HFFc6 (cell line): ENCODE data around the gene FYN. TPM values are rescaled to one million over a fixed set of nuclear protein-coding genes. Genes with fewer than 3 reads are reported as not detected.

Experiments used
- DNase-seq: peaks from one replicate; pipeline ENCODE4 v3.0.0-alpha.2; 2018
- H3K27ac Mint-ChIP-seq: 2 replicates; pipeline ENCODE4 v1.8.0; 2020; ENCODE audit warnings: mild to moderate bottlenecking, mixed read lengths
- H3K27me3 Mint-ChIP-seq: 2 replicates; pipeline ENCODE4 v1.8.0; 2021; ENCODE audit warnings: mild to moderate bottlenecking, moderate library complexity, mixed read lengths; ENCODE audit not compliant: insufficient read depth
- H3K36me3 Mint-ChIP-seq: 2 replicates; pipeline ENCODE4 v1.8.0; 2021; ENCODE audit warnings: low read depth, mixed read lengths
- H3K4me1 Mint-ChIP-seq: 2 replicates; pipeline ENCODE4 v1.8.0; 2020; ENCODE audit warnings: low read depth, mixed read lengths
- H3K4me3 Mint-ChIP-seq: 2 replicates; pipeline ENCODE4 v1.8.0; 2020; ENCODE audit warnings: mild to moderate bottlenecking, moderate library complexity, mixed read lengths
- H3K9me3 Mint-ChIP-seq: 2 replicates; pipeline ENCODE4 v1.8.0; 2020; ENCODE audit warnings: mild to moderate bottlenecking, mixed read lengths
- total RNA-seq, 6 experiments: library from RNA; stranded (reverse); fragmentation: NEBNext Ultra II Directional; extraction: Animal tissue kit (Norgen Biotek cat#: 25700); gene quantifications; 2 replicates in 1 of 6; 3 replicates in 5 of 6; pipeline ENCODE4 v1.2.3, GENCODE V29; 2021
- TF ChIP-seq, protein P1 (sequence below): fragments of 200-600 bp; sonication (generic); IDR thresholded peaks from 2 replicates; pipeline ENCODE4 v1.5.0; 2021; ENCODE audit warnings: antibody characterized with exemption, mild to moderate bottlenecking

The FYN gene
- total RNA-seq, 6 experiments from 2014 or later: 41.5 to 59.9 (median 49.7) TPM

- Mint-ChIP-seq H3K9me3 (no peaks in the 10 kb centered on the region), H3K27ac (no peak overlapping the region)
- TF ChIP-seq, protein P1, sequence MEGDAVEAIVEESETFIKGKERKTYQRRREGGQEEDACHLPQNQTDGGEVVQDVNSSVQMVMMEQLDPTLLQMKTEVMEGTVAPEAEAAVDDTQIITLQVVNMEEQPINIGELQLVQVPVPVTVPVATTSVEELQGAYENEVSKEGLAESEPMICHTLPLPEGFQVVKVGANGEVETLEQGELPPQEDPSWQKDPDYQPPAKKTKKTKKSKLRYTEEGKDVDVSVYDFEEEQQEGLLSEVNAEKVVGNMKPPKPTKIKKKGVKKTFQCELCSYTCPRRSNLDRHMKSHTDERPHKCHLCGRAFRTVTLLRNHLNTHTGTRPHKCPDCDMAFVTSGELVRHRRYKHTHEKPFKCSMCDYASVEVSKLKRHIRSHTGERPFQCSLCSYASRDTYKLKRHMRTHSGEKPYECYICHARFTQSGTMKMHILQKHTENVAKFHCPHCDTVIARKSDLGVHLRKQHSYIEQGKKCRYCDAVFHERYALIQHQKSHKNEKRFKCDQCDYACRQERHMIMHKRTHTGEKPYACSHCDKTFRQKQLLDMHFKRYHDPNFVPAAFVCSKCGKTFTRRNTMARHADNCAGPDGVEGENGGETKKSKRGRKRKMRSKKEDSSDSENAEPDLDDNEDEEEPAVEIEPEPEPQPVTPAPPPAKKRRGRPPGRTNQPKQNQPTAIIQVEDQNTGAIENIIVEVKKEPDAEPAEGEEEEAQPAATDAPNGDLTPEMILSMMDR: no peak
Observed at GRCh38 chr6:111714416-111715270, 158.6 kb downstream of the FYN start.

DNA sequence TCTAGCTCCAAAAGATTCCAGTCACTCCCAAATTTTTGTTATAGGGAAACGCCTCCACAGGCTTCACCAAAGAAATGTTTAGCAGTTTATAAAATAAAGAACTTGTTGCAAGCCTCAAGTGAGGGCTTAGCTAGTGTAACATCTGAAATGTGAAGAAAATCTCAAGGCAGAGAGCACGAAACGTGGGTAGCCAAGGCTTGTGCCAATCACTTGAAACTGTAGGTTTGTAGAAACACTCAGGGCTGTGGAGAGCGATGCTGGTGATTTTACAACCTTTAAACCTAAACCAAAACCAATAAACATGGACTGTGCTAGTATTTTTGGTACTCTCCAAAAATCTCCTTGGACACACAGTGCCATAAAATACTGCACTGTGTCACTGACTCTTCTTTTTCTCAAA lies 159.4 kb downstream of the FYN start:
- TF ChIP-seq, protein P1: no peak
- no peak for DNase-seq
- Mint-ChIP-seq H3K4me1 (peaks cover 19% of the 10 kb centered on the region), H3K27ac (no peak overlapping the region), H3K36me3 (no peaks in the 10 kb centered on the region), H3K27me3 (no peaks in the 10 kb centered on the region), H3K4me3 (no peak overlapping the region), H3K9me3 (no peaks in the 10 kb centered on the region)

More at GRCh38 chr6:111714416-111715270, 158.6 kb downstream of the FYN start:
- H3K4me1 Mint-ChIP-seq: peaks cover 18% of the 10 kb centered on the region
- no peak for DNase-seq
- no peaks in the 10 kb centered on the region for H3K27me3 Mint-ChIP-seq
- no peaks in the 10 kb centered on the region for H3K36me3 Mint-ChIP-seq
- no peak overlapping the region for H3K4me3 Mint-ChIP-seq

DNA sequence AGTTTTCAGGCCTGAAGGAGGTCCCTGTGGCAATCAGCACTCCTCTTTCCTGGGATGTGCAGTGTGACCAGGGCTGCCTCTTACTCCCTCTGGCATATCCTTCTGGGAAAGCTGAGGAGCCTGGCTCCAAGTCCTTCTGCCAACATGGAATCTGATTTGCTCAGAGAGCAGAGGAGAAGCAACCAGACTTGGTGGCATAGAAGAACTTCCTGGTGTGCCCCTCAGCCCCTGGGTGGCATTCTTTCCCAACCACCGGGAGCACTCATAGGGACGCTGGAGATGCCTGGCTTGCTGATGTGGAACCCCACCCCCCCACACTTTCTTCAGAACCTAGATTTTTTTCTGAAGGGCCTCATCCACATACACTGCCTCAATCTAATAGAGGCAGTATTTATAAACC lies 160.0 kb downstream of the FYN start:
- TF ChIP-seq, protein P1: no peak
- DNase-seq: no peak
- Mint-ChIP-seq H3K36me3 (no peaks in the 10 kb centered on the region), H3K27ac (no peak overlapping the region), H3K27me3 (no peaks in the 10 kb centered on the region), H3K9me3 (no peaks in the 10 kb centered on the region), H3K4me3 (no peak overlapping the region), H3K4me1 (peaks cover 19% of the 10 kb centered on the region)

DNA sequence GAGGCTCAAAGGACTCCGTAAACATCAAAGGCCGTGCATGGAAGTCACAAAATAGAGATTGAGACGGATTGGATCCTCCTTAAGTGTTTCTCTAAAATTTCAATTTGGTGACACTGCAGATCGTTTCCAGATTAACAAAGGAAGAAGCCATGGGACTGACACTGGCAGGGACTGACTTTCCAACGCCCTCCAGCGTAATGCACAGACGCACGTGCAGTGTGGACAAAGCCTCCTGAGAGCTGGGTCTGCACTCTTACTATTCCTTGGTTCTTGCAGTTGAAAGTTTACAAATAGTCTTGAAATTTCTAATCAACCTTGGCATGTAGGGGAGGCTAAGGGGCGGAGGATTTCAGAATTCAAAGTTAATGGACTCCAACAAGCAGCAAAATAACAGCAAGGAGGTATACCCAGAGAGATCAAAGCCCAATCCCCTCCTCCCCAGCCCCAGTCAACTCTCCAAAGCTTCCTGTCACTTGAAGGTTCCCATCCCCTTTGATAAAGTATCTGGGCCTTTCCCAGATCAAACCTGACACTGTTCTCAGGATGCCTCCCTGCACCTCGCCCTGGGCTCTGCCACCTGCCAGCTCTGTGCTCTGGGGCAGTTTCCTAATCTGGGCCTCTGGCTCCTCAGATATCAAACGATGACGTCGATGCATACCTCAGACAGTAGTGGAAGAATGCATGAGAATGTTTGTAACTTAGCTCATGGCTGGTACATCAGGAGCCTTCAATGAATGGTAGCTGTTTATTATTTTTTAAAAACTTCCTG lies 161.1 kb downstream of the FYN start:
- Mint-ChIP-seq H3K9me3 (no peaks in the 10 kb centered on the region), H3K4me3 (no peak overlapping the region), H3K4me1 (peaks cover 19% of the 10 kb centered on the region), H3K36me3 (no peaks in the 10 kb centered on the region), H3K27me3 (no peaks in the 10 kb centered on the region), H3K27ac (no peak overlapping the region)
- DNase-seq: no peak
- TF ChIP-seq, protein P1: no peak

DNA sequence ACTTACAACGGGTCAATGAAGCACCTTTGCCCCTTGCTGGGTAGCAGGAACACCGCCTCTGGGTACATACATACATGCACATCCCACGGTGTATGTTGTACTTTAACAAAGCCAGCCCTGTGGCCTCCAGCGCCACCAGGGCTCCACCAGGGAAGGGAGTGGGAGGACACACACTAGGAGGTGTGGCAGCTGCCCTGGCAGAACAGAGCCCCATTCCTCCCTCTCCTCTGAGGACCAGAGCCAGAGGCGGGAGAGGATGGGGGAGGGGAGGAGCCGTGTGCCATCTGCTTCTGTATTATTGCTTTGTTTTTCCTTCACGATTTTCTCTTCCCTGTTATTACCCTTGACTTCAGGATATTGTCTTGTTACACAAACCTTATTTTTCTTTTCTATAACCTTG lies 161.8 kb downstream of the FYN start:
- H3K4me1 Mint-ChIP-seq: peaks cover 19% of the 10 kb centered on the region
- DNase-seq: no peak
- H3K4me3 Mint-ChIP-seq: no peak overlapping the region
- H3K27ac Mint-ChIP-seq: no peak overlapping the region
- H3K36me3 Mint-ChIP-seq: no peaks in the 10 kb centered on the region
- TF ChIP-seq, protein P1: no peak
- H3K27me3 Mint-ChIP-seq: no peaks in the 10 kb centered on the region
- H3K9me3 Mint-ChIP-seq: no peaks in the 10 kb centered on the region
